HG02840 (cell line): ENCODE results near the gene OR10J4.
"Not testable (repeated sequence)": the region's sequence is repeated elsewhere in the genome, so short reads cannot be mapped to it uniquely, and the experiment has no call there.

ENCODE experiments used
- ATAC-seq: cut with Tn5 transposase; IDR thresholded peaks from one replicate; pipeline ENCODE4 v1.9.1; 2021; ENCODE audit warnings: mild to moderate bottlenecking, moderate library complexity, moderate number of reproducible peaks; ENCODE audit not compliant: unreplicated experiment, low FRiP score

OR10J4 gene

GRCh38 chr1:159431904-159432303 lies at the start of gene OR10J4:
TSS of gene OR10J4 (plus strand) at chr1:159432204.
- ATAC-seq = no peak

DNA sequence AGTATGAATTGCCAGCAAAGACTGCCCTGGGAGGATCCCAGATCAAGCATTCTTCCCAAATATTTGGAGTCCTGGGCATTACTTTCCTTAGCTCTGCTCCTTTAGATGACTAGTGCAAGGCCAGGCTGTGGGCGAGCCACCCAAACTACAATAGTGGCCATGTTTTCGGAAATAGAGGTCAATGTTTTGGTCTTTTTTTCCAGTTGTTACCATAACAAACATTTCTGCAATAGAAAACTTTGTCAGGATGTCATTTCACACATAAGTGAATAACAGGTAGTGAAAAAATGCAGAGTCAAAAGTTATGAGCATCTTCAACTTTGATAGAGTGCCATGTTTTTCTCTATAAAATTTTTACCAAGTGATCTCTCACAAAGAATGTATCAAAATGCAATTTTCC lies 25.2 kb upstream of the OR10J4 start:
- no peak for ATAC-seq

GRCh38 chr1:159408862-159409400 lies 23.1 kb upstream of the OR10J4 start:
- ATAC-seq = no peak

DNA sequence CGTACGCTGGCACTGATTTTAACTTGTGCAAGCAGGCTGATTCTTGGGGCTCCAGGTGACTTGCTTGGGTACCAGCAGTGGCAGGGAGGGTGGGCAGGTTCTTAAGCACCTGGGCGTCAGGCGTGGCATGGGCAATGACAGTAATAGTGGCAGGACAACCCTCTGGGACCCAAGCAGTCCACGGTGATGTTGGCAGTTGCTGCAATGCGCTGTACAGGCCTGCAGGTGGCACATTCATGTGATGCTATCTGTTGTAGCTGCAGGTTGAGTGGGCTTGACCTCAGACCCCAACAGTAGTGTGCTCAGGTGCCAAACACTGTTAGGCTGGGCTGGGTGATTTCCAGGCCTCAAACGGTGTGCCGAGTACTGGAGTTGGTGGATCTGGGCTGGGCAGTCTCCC lies 10.2 kb upstream of the OR10J4 start:
- no peak for ATAC-seq

DNA sequence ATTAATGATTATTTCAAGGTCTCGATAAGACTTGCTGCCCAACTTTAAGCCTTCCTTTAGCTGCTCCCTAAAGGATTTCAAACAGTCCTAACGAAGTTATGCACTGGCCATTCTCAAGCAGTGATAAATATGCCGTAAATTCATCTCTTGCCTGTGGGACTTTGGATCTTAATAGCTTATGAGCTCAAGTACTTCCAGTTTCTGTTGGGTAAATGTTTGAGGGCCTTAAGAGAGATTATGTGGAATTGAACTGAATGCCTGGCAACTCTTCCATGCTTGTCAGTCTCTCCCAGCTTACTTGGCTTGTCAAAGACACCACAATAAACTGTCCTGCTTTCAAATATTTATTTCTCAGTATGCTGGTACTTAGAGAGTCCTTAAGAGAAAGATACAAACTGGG lies 3.5 kb upstream of the OR10J4 start:
- ATAC-seq = no peak

DNA sequence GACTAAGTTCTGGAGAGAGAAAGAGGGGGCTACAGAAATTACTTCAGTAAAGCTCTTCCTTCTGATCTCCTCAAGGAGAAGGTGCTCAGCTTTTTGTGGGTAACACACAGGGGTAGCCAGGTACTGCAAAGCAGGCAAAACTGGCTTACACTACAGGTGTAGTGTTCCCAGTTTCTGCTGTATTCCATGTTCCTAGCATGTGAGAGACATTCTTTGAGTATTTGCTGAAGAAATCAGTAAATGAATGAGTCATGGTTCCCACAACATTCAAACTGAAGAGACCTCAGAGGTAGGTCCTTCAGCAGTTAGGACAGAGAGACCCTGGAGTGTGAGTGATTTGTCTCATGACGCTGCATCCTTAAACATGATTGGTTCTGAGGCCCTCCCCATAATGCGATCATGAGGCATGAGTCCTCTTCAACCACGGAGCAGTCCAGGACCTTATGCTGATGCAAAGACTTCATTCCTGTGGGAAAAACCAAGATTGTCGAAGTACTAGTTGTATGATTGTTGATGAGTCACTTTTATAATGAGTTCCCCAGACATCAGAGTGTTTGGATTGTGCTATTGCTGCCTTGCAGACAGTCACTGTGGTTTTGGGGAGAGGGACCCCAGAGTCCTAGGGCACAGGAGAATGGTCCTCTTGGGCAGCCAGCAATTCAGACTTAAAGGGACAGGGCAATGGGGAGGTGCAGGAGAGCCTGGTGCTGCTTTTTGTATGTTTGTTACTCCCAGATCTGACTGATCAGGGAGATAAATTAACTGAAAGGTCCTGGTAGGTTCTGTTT lies 2.7 kb upstream of the OR10J4 start:
- ATAC-seq = no peak

GRCh38 chr1:159430985-159431384 lies 1.0 kb upstream of the OR10J4 start:
- no peak for ATAC-seq

DNA sequence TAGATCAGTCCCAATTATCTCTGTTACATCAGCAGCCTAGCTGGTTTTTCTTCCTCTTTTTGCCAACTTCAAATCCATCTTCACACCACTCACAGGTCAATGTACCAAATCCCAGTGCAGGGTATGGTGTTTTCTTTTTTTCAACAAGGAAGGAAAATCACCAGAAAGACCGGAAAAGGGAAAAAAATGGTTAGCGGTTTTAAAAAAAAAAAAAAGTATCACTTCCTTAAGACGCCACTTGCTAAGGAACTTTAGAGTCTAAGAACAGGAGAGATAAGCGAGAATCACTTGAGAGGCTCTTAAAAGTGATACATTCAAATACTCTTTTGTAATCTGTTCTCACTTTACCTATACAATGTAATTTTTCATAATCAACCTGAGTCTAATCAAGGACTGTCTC lies 4.5 kb downstream of the OR10J4 start:
- ATAC-seq = no peak

DNA sequence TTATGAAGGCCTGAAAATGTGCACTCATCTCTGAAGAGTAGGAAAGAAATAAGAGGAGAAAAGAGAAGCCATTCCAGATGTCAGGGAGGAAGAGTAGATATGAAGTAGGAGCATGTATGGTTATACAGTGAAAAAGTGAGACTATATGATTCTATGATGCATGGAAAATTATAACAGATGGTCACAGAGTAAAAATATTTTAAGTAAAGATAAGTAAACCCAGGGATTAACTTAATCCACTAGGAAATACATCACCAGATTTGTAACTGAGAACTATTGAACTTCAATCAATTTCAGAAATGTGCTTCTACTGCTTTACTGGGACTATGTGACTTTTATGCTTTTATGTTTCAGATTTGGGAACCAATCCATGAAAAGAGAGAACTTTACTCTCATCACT lies 7.4 kb downstream of the OR10J4 start, which contains the start of gene OR10J1:
Gene OR10J1 (plus strand): TSS at position 301 of the 400 bp plus-strand sequence. CDS start 70 bp downstream, at position 371.
- ATAC-seq = no peak

GRCh38 chr1:159441360-159441759 lies 9.4 kb downstream of the OR10J4 start:
- ATAC-seq = no peak

GRCh38 chr1:159442428-159442827 lies 10.4 kb downstream of the OR10J4 start:
- no peak for ATAC-seq

GRCh38 chr1:159443066-159443750 lies 11.2 kb downstream of the OR10J4 start:
- no peak for ATAC-seq

GRCh38 chr1:159444511-159444910 lies 12.5 kb downstream of the OR10J4 start:
- ATAC-seq = no peak

- ATAC-seq = no peak
Observed at GRCh38 chr1:159448181-159448580, 16.2 kb downstream of the OR10J4 start.

DNA sequence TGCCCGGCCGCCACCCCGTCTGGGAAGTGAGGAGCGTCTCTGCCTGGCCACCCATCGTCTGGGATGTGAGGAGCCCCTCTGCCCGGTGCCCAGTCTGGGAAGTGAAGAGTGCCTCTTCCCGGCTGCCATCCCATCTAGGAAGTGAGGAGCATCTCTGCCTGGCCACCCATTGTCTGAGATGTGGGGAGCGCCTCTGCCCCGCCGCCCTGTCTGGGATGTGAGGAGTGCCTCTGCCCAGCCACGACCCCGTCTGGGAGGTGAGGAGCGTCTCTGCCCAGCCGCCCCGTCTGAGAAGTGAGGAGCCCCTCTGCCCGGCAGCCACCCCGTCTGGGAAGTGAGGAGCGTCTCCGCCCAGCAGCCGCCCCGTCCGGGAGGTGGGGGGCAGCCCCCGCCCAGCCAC lies 17.6 kb downstream of the OR10J4 start:
- not testable (repeated sequence) for ATAC-seq

GRCh38 chr1:159459551-159459950 lies 27.5 kb downstream of the OR10J4 start:
- no peak for ATAC-seq

GRCh38 chr1:159465191-159465603 lies 33.2 kb downstream of the OR10J4 start:
- no peak for ATAC-seq

DNA sequence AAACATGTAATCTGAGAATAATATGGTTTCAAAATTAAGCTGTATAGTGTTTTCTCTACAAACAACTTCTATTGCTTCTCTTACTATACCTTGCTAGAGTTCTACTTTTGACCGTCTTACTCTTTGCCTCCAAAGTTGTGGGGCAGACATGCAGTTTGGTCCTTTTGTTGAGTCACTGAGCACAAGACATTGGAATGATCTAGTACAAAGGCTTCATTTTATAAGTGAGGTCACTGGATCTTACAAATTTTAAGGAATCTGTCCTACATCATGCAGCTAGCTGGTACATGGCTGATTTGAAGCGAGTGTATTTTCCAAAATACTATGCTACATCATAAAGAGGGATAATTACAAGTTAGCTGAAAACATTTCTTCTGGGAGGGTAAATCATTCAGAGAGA lies 36.3 kb downstream of the OR10J4 start:
- ATAC-seq = no peak

DNA sequence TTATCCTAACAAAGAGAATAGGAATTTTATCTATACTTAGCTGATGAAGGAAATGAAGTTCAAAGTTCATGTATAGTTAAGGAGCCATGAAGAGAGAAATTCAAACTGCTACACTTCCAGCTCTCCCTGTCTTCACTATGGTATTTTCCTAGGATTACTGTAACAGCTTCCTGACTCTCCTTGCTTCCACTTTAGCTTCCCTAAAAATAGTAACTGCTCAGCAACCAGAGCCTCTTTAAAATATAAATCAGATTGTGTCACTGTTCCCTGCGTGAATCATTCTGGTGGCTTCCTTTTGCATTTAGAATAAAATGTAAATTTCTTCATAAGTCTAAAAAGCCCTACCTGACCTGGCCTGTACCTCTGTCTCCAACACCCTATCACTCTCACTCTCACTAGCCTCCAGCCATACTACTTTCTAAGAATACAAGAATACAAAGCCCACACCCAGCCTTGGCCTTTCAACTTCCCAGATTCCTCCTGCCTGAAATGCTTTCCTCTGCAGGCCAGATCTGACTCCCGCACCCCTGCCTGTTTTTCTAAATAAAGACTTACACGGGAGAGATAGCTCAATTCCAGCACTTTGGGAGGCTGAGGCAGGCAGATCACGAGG lies 38.0 kb downstream of the OR10J4 start:
- ATAC-seq = no peak

GRCh38 chr1:159473335-159473734 lies 41.3 kb downstream of the OR10J4 start:
- ATAC-seq = no peak

- no peak for ATAC-seq
Observed at GRCh38 chr1:159474926-159475325, 42.9 kb downstream of the OR10J4 start.
